ENCODE data around the gene OTOP1.
"Not testable (repeated sequence)": the region's sequence is repeated elsewhere in the genome, so short reads cannot be mapped to it uniquely, and the experiment has no call there.

The OTOP1 gene

GRCh38 chr4:4254199-4254598, 27.5 kb upstream of the OTOP1 start:
- Histone ChIP-seq H3K36me3 (ENCODE audit: control insufficient read depth in 2 of 2, insufficient read depth in 1 of 2, low read length in 2 of 2) (no peaks in the 10 kb centered on the region), H3K4me3 (ENCODE audit: low read depth, low read length) (no peak overlapping the region), H3K4me1 (ENCODE audit: control insufficient read depth, insufficient read depth, low read length) (no peaks in the 10 kb centered on the region), H3K9me3 (ENCODE audit: control insufficient read depth, insufficient read depth, low read depth, low read length) (no peaks in the 10 kb centered on the region), H3K27ac (ENCODE audit: extremely low read depth, low read depth, low read length) (no peak overlapping the region)
- POLR2A ChIA-PET: no interaction called here
- no peak for TF ChIP-seq SCRT2 (tag by site-specific recombination; IDR thresholded peaks at IDR 0.05)
- no peak for TF ChIP-seq ZNF777 (tag by site-specific recombination; IDR thresholded peaks at IDR 0.05; ENCODE audit: borderline replicate concordance)
- no peak for TF ChIP-seq SP2 (tag by site-specific recombination; IDR thresholded peaks at IDR 0.05)
- no peak for TF ChIP-seq SCRT1 (tag by site-specific recombination; IDR thresholded peaks at IDR 0.05; ENCODE audit: borderline replicate concordance)
- TF ChIP-seq ZNF639 (tag by site-specific recombination; IDR thresholded peaks at IDR 0.05): no peak
- no peak for TF ChIP-seq PRDM6 (tag by site-specific recombination; IDR thresholded peaks at IDR 0.05)
- TF ChIP-seq GLIS2 (tag by site-specific recombination; IDR thresholded peaks at IDR 0.05): no peak
- no peak for TF ChIP-seq ZNF558 (tag by site-specific recombination; IDR thresholded peaks at IDR 0.05)
- no peak for TF ChIP-seq ZNF585B (tag by site-specific recombination; IDR thresholded peaks at IDR 0.05)
- TF ChIP-seq ZNF221 (tag by site-specific recombination; IDR thresholded peaks at IDR 0.05; ENCODE audit: borderline replicate concordance): no peak
- TF ChIP-seq ZNF791 (tag by site-specific recombination; IDR thresholded peaks at IDR 0.05): no peak
- TF ChIP-seq KLF1 (tag by site-specific recombination; IDR thresholded peaks at IDR 0.05): no peak
- no peak for TF ChIP-seq YY1 (tag by site-specific recombination; IDR thresholded peaks at IDR 0.05)
- TF ChIP-seq ZNF24 (tag by site-specific recombination; IDR thresholded peaks at IDR 0.05): no peak
- TF ChIP-seq ZNF155 (tag by site-specific recombination; IDR thresholded peaks at IDR 0.05): no peak
- CTCF ChIA-PET: interaction anchor here (1.4 kb wide), 1 partner anchor 82 kb away, joined by 5 read pairs; no protein-coding TSS in a partner anchor

GRCh38 chr4:4249866-4250265, 23.1 kb upstream of the OTOP1 start:
- Histone ChIP-seq H3K4me3 (ENCODE audit: low read depth, low read length) (no peak overlapping the region), H3K27ac (ENCODE audit: extremely low read depth, low read depth, low read length) (no peak overlapping the region), H3K9me3 (ENCODE audit: control insufficient read depth, insufficient read depth, low read depth, low read length) (no peaks in the 10 kb centered on the region), H3K36me3 (ENCODE audit: control insufficient read depth in 2 of 2, insufficient read depth in 1 of 2, low read length in 2 of 2) (peaks cover 9 to 13% of the 10 kb centered on the region in 2 experiments), H3K4me1 (ENCODE audit: control insufficient read depth, insufficient read depth, low read length) (no peaks in the 10 kb centered on the region)
- ChIA-PET POLR2A (interaction anchor here (0.8 kb wide), 1 partner anchor 40 kb away, joined by 3 read pairs; the partner anchor contains the start of gene LYAR), CTCF (interaction anchor here (0.6 to 2.6 kb wide), 5 partner anchors 10 to 180 kb away, joined by 3 to 15 read pairs (median 3); no protein-coding TSS in a partner anchor)
- no peak for TF ChIP-seq ZSCAN16 (tag by site-specific recombination; IDR thresholded peaks at IDR 0.05)

GRCh38 chr4:4249342-4249741, 22.6 kb upstream of the OTOP1 start:
- H3K36me3 ChIP-seq (ENCODE audit: control insufficient read depth in 2 of 2, insufficient read depth in 1 of 2, low read length in 2 of 2): peaks cover 10 to 18% of the 10 kb centered on the region in 2 experiments
- CTCF ChIA-PET: interaction anchor here (0.9 to 1.0 kb wide), 2 partner anchors 14 to 181 kb away, joined by 3 to 4 read pairs; no protein-coding TSS in a partner anchor
- H3K4me3 ChIP-seq (ENCODE audit: low read depth, low read length); H3K4me1 ChIP-seq (ENCODE audit: control insufficient read depth, insufficient read depth, low read length); H3K9me3 ChIP-seq (ENCODE audit: control insufficient read depth, insufficient read depth, low read depth, low read length); H3K27ac ChIP-seq (ENCODE audit: extremely low read depth, low read depth, low read length): not testable (repeated sequence)
- POLR2A ChIA-PET: interaction anchor here (0.8 kb wide), 1 partner anchor 40 kb away, joined by 3 read pairs; the partner anchor contains the start of gene LYAR

- TF ChIP-seq ZFP41 (tag by site-specific recombination; IDR thresholded peaks at IDR 0.05; ENCODE audit: borderline replicate concordance): no peak
- TF ChIP-seq CTCF (tag by site-specific recombination; IDR thresholded peaks at IDR 0.05): no peak
- peak; percentile 98 for TF ChIP-seq ZNF664 (tag by site-specific recombination; IDR thresholded peaks at IDR 0.05)
- H3K4me3 ChIP-seq (ENCODE audit: low read depth, low read length): peak overlapping the region; percentile 79
- peaks cover 10 to 23% of the 10 kb centered on the region in 2 experiments for H3K36me3 ChIP-seq (ENCODE audit: control insufficient read depth in 2 of 2, insufficient read depth in 1 of 2, low read length in 2 of 2)
- no peaks in the 10 kb centered on the region for H3K4me1 ChIP-seq (ENCODE audit: control insufficient read depth, insufficient read depth, low read length)
- no peaks in the 10 kb centered on the region for H3K9me3 ChIP-seq (ENCODE audit: control insufficient read depth, insufficient read depth, low read depth, low read length)
- ChIA-PET CTCF (interaction anchor here (0.9 to 1.0 kb wide), 2 partner anchors 14 to 181 kb away, joined by 3 to 4 read pairs; no protein-coding TSS in a partner anchor), POLR2A (interaction anchor here (0.8 to 1.2 kb wide), 3 partner anchors 41 to 195 kb away, joined by 3 to 4 read pairs (median 3); partner anchors contain the start of gene LYAR)
- H3K27ac ChIP-seq (ENCODE audit: extremely low read depth, low read depth, low read length): peak overlapping the region; percentile 71
Measured at GRCh38 chr4:4248885-4249203, 22.1 kb upstream of the OTOP1 start.

Measured in HEK293 (cell line).